Cardiac fibroblast (primary cell): ENCODE results near the gene LRRC56.

Experiments used
- DNase-seq, 2 donors: peaks; one replicate each; pipeline versions ENCODE4 v3.0.0 to v3.0.0-alpha.2; 2010; ENCODE audit warnings: low read depth in 2 of 2
- H3K4me3 ChIP-seq, 2 donors: replicated peaks in 1 of 2; 1 replicate in 1 of 2; 2 replicates in 1 of 2; pipeline ENCODE4 v1.5.1; 2011; ENCODE audit warnings: low read depth in 2 of 2, low read length in 2 of 2, mild to moderate bottlenecking in 2 of 2, moderate library complexity in 1 of 2
- TF ChIP-seq, protein P1 (sequence below): IDR thresholded peaks from one replicate; pipeline ENCODE4 v1.5.1; 2011; ENCODE audit warnings: low read depth, mild to moderate bottlenecking, low read length, inconsistent platforms

LRRC56 gene

DNA sequence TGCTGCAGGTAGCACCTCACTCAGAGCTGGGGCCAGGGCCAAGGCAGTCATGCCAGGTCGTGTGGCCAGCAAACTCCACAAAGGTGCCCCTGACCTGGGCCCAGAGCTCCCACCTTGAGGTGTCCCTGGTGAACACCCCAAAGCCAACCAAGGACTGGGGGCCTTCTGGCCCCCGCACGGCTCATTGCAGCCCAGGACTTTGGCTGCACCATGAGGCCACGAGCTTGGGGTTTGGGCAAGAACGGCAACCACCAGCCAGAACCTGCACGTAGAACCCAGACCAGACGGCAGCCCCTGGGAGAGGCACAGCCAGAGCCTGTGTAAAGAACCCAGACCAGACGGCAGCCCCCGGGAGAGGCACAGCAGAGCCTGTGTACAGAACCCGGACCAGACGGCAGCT is 7.8 kb downstream of the LRRC56 start:
- DNase-seq, result no peak
- no peak overlapping the region for H3K4me3 ChIP-seq
- TF ChIP-seq, protein P1, sequence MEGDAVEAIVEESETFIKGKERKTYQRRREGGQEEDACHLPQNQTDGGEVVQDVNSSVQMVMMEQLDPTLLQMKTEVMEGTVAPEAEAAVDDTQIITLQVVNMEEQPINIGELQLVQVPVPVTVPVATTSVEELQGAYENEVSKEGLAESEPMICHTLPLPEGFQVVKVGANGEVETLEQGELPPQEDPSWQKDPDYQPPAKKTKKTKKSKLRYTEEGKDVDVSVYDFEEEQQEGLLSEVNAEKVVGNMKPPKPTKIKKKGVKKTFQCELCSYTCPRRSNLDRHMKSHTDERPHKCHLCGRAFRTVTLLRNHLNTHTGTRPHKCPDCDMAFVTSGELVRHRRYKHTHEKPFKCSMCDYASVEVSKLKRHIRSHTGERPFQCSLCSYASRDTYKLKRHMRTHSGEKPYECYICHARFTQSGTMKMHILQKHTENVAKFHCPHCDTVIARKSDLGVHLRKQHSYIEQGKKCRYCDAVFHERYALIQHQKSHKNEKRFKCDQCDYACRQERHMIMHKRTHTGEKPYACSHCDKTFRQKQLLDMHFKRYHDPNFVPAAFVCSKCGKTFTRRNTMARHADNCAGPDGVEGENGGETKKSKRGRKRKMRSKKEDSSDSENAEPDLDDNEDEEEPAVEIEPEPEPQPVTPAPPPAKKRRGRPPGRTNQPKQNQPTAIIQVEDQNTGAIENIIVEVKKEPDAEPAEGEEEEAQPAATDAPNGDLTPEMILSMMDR, result no peak

DNA sequence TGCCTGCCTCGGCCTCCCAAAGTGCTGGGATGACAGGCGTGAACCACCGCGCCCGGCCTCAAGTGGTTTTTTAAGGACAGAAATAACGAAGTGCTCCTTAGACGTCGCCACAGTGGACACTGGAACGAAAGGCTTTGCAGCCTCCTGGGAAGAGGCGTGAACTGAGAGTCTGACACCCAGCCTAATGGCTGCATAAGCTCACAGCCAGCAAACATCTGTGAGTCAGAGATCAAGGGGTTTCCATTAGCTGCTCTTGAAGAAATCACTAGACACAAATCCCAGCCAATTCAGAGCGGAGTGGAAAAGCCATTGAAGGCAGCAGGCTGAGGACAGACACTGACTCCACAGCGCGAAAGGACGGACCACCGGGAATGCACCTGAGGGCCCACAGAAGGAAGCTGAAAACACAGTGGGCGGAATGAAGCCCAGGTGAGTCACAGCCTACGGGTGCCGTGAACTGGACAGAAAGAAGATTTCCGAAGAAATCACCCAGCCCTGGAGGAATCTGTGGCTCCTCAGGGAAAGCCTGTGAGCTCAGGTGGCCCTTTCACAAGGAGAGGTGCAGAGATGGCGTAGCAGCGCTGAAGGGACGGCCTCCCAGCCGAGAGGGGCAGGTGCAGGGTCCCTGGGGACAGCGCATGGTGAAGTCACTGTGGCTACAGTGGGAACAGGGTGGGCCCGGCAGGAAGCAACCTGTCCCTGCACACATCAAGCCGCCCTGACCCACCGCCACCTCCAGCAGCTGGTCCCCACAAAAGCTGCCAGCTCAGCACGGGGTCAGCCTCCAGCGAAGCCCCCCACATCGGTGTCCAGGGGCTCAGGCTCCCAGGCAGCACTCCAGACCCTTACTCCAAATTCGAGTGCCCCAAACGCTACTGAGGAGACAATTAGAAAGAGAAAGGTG is 11.6 kb downstream of the LRRC56 start:
- DNase-seq, result no peak
- TF ChIP-seq, protein P1, result no peak
- H3K4me3 ChIP-seq, result no peak overlapping the region

DNA sequence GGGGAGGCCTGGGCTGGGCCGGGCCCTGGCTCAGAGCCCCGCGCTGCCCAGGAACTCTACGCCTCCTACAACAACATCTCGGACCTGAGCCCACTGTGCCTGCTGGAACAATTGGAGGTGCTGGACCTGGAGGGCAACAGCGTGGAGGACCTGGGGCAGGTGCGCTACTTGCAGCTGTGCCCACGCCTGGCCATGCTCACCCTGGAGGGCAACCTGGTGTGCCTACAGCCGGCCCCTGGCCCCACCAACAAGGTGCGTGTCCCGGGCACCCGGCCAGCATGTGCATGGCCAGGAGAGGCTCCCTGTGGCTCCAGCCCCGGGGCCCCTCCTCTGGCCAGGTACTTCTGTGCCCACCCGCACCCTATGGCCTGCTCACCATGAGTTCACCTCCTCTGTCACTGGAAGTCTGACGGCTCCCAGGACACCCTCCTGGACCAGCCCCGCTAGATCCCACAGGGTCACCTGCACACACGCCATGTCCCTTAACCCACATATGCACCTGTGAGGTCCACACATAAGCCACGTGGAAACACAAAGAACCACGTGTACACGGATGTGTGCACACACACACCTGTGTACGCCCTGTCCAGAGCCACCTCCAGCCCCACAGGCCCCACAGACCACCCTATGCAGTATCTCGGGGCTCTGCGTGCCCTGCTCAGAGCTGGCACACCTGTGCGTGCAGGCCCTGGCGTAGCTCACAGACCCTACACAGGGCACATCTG is 12.9 kb downstream of the LRRC56 start:
- DNase-seq, result no peak
- H3K4me3 ChIP-seq, result no peak overlapping the region
- TF ChIP-seq, protein P1, result no peak

DNA sequence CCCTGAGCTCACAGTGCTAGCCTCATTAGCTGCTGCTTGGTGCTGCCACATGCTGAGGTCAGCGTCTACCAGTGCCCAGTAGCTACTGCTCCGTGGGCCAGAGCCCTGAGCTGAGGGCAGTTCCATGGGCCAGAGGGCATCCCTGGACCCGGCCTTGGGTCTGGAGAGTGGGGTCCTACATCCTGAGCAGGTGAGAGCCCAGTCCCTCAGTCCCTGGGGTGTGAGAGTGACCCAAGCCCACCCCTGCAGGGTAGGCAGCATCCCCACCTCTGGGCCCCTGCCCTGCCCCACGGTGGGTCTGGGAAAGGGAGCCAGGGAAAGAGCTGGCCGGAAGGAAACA is 13.4 kb downstream of the LRRC56 start:
- no peak overlapping the region for H3K4me3 ChIP-seq
- TF ChIP-seq, protein P1, result no peak
- DNase-seq, result no peak

DNA sequence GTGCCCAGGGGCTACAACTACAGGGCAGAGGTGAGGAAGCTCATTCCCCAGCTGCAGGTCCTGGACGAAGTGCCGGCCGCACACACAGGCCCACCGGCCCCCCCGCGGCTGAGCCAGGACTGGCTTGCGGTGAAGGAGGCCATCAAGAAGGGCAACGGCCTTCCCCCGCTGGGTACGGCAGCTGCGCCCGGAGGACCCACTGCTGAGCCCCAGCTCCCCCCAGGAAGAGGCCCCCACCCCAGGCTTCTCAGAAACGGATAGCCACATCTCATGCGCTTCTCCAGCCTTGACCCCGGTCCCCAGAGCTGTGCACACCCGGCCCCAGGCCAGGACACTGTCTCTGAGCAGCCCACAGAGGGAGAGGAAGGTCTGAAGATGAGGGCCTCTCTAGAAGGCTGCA is 13.8 kb downstream of the LRRC56 start:
- TF ChIP-seq, protein P1, result no peak
- no peak for DNase-seq
- H3K4me3 ChIP-seq, result no peak overlapping the region

DNA sequence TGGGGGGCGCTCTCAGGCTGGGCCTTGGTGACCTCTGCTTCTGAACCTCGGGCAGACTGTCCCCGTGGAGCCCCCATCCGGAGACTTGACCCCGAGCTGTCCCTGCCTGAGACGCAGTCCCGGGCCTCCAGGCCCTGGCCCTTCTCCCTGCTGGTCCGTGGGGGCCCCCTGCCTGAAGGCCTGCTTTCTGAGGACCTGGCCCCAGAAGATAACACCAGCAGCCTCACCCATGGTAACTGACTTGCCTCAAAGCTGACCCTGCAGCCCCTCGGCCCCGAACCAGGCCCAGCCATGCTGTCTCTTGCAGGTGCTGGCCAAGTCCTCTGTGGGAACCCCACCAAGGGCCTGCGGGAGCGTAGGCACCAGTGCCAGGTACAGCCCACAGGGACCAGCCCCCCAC is 14.3 kb downstream of the LRRC56 start:
- H3K4me3 ChIP-seq, result no peak overlapping the region
- no peak for DNase-seq

More for the DNA sequence above, 14.3 kb downstream of the LRRC56 start:
- TF ChIP-seq, protein P1, result no peak
